OCI-LY1 (cell line): ENCODE measurements around the gene DSEL.

Experiments used
- H2AFZ ChIP-seq: fragments of 200-600 bp; sonication (generic), shearing (Covaris generic); 2 replicates; pipeline ENCODE4 v1.6.0; 2014; ENCODE audit warnings: antibody characterized with exemption, mild to moderate bottlenecking, low read length
- H3F3A ChIP-seq: fragments of 200-600 bp; sonication (generic), shearing (Covaris generic); 2 replicates; pipeline ENCODE4 v1.6.0; 2014; ENCODE audit warnings: mild to moderate bottlenecking, antibody characterized with exemption, low read length, moderate library complexity; ENCODE audit not compliant: insufficient read depth
- H3K27ac ChIP-seq: fragments of 200-600 bp; sonication (generic); 2 replicates; pipeline ENCODE4 v1.5.1; 2014; ENCODE audit warnings: low read length, mixed run types, mild to moderate bottlenecking, low read depth; ENCODE audit not compliant: poor library complexity, severe bottlenecking
- H3K27me3 ChIP-seq: fragments of 200-600 bp; sonication (generic); 2 replicates; pipeline ENCODE4 v1.6.0; 2014; ENCODE audit warnings: antibody characterized with exemption, mild to moderate bottlenecking, low read length, moderate library complexity; ENCODE audit not compliant: insufficient read depth
- H3K36me3 ChIP-seq: fragments of 200-600 bp; sonication (generic); 2 replicates; pipeline ENCODE4 v1.6.1; 2014; ENCODE audit warnings: mild to moderate bottlenecking, antibody characterized with exemption, low read length, moderate library complexity, mixed read lengths; ENCODE audit not compliant: insufficient read depth
- H3K4me1 ChIP-seq: fragments of 200-600 bp; sonication (generic); 2 replicates; pipeline ENCODE4 v1.5.1; 2014; ENCODE audit warnings: mild to moderate bottlenecking, low read length, moderate library complexity; ENCODE audit not compliant: insufficient read depth, severe bottlenecking
- H3K4me2 ChIP-seq: fragments of 200-600 bp; sonication (generic), shearing (Covaris generic); 2 replicates; pipeline ENCODE4 v1.6.1; 2014; ENCODE audit warnings: low read length
- H3K4me3 ChIP-seq: fragments of 200-600 bp; sonication (generic); 2 replicates; pipeline ENCODE4 v1.5.1; 2014; ENCODE audit warnings: low read length, low read depth, mild to moderate bottlenecking, mixed read lengths; ENCODE audit not compliant: poor library complexity, severe bottlenecking
- H3K79me2 ChIP-seq: fragments of 200-600 bp; shearing (Covaris generic); 2 replicates; pipeline ENCODE4 v1.6.1; 2016; ENCODE audit warnings: mixed run types, low read length, mixed read lengths; ENCODE audit not compliant: insufficient read depth
- H3K9ac ChIP-seq: fragments of 200-600 bp; sonication (generic), shearing (Covaris generic); 2 replicates; pipeline ENCODE4 v1.6.1; 2014; ENCODE audit warnings: mild to moderate bottlenecking, low read length, mixed read lengths
- H3K9me2 ChIP-seq: fragments of 200-600 bp; sonication (generic), shearing (Covaris generic); 2 replicates; pipeline ENCODE4 v1.6.1; 2014; ENCODE audit warnings: low read depth, mild to moderate bottlenecking, low read length, mixed read lengths
- H3K9me3 ChIP-seq: fragments of 200-600 bp; shearing (Covaris generic); 2 replicates; pipeline ENCODE4 v1.6.1; 2014; ENCODE audit warnings: low read length, mixed read lengths
- H4K20me1 ChIP-seq: fragments of 200-600 bp; sonication (generic), shearing (Covaris generic); 2 replicates; pipeline ENCODE4 v1.6.0; 2016; ENCODE audit warnings: mild to moderate bottlenecking, low read length; ENCODE audit not compliant: insufficient read depth
- EZH2 ChIP-seq: fragments of 200-600 bp; sonication (generic), shearing (Covaris generic); IDR thresholded peaks from 2 replicates; pipeline ENCODE4 v1.8.0; 2017; ENCODE audit warnings: borderline replicate concordance, mixed run types, mild to moderate bottlenecking, antibody characterized with exemption, low read length, moderate library complexity, mixed read lengths
- TF ChIP-seq, protein P1 (sequence below): fragments of 200-600 bp; sonication (generic), shearing (Covaris generic); IDR thresholded peaks from 2 replicates; pipeline ENCODE4 v1.5.1; 2017; ENCODE audit warnings: mild to moderate bottlenecking, antibody characterized with exemption, low read length, moderate library complexity, mixed read lengths

DSEL gene

DNA sequence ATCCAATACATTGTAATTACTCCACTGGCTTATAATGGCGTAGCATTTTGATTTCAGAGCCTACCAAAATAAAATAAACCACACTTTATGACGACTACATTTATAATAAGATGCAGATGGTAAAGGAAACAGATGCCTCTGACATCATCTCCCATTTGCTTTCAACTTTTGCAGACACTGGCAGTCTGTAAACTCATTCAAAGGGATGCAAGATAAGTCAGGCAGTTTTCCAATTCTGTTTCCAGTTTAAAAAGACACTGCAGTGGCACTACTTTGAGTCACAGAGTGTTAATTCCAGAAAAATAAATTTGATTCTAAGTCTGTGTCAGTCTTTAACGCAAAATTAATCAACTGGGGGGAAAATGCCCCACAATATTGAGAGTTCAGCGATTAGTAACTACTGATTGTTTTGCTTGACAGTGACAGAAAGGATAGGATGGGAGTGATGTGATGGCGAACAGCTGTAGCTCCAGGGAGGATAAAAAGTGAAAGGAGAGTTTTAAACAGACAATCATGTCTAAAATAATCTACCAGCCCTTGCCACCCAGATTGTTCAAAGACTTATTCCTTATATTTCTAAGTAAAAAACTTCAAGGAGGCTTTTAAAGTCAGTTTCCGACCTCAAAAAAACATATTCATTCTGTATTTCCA is 6.7 kb downstream of the DSEL start:
- Histone ChIP-seq H3K36me3 (no peaks in the 10 kb centered on the region), H3K27me3 (no peaks in the 10 kb centered on the region), H3K9ac (no peak overlapping the region), H3K9me3 (no peaks in the 10 kb centered on the region), H2AFZ (no peak overlapping the region), H3K9me2 (no peaks in the 10 kb centered on the region), H3K4me3 (no peak overlapping the region), H3K4me1 (no peaks in the 10 kb centered on the region), H3F3A (no peaks in the 10 kb centered on the region), H3K27ac (no peak overlapping the region), H3K4me2 (no peak overlapping the region), H4K20me1 (no peaks in the 10 kb centered on the region), H3K79me2 (no peaks in the 10 kb centered on the region)
- no peak for TF ChIP-seq EZH2
- TF ChIP-seq, protein P1, sequence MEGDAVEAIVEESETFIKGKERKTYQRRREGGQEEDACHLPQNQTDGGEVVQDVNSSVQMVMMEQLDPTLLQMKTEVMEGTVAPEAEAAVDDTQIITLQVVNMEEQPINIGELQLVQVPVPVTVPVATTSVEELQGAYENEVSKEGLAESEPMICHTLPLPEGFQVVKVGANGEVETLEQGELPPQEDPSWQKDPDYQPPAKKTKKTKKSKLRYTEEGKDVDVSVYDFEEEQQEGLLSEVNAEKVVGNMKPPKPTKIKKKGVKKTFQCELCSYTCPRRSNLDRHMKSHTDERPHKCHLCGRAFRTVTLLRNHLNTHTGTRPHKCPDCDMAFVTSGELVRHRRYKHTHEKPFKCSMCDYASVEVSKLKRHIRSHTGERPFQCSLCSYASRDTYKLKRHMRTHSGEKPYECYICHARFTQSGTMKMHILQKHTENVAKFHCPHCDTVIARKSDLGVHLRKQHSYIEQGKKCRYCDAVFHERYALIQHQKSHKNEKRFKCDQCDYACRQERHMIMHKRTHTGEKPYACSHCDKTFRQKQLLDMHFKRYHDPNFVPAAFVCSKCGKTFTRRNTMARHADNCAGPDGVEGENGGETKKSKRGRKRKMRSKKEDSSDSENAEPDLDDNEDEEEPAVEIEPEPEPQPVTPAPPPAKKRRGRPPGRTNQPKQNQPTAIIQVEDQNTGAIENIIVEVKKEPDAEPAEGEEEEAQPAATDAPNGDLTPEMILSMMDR, result no peak

DNA sequence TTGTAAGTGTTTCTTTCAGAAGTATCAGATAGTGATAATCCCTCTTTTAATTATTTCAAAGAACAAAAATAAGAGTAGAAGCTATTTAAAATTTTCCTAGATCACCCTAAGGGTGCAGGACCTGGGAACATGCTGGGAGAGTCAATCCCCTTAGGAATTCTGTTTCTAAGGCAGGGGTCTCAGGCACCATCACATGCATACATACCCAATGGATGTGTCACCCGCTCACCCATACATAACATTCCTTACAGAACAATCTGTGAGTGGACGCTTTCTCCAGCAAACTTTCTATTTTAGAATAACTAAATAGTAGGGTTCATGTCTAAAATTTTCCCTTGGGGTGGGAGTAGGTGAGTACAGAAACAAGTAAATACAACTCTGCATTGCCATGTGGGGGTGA is 8.4 kb downstream of the DSEL start:
- Histone ChIP-seq H3K9ac (no peak overlapping the region), H3F3A (no peaks in the 10 kb centered on the region), H3K4me3 (no peak overlapping the region), H3K4me2 (no peak overlapping the region), H4K20me1 (no peaks in the 10 kb centered on the region), H3K4me1 (no peaks in the 10 kb centered on the region), H3K9me3 (no peaks in the 10 kb centered on the region), H3K9me2 (no peaks in the 10 kb centered on the region), H3K27me3 (no peaks in the 10 kb centered on the region), H2AFZ (no peak overlapping the region), H3K27ac (no peak overlapping the region), H3K79me2 (no peaks in the 10 kb centered on the region), H3K36me3 (no peaks in the 10 kb centered on the region)
- no peak for TF ChIP-seq EZH2
- TF ChIP-seq, protein P1, result no peak

DNA sequence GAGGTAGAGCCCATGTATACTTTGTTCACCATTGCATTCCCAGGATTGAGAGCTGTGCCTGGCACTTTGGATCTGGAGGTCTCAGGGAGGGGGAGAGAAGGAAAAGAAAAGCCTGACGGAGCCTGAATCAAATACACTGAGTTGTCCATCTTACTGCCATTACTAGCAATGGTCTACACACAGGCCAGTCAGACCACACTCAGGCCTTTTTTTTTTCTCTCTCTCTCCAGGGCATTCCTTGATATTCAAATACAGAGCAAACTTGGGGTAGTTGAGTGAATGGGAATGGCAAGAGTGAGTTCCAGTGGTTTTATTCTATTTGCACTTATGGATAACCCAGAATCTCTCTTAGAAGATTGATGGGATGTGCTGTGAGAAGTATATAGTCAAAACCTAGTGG is 11.8 kb downstream of the DSEL start:
- H3K9me3 ChIP-seq, result no peaks in the 10 kb centered on the region
- no peak overlapping the region for H3K9ac ChIP-seq
- no peaks in the 10 kb centered on the region for H4K20me1 ChIP-seq
- no peak overlapping the region for H3K4me2 ChIP-seq
- H3K79me2 ChIP-seq, result no peaks in the 10 kb centered on the region
- no peaks in the 10 kb centered on the region for H3K27me3 ChIP-seq
- TF ChIP-seq, protein P1, result no peak
- TF ChIP-seq EZH2, result no peak
- no peaks in the 10 kb centered on the region for H3K36me3 ChIP-seq
- no peak overlapping the region for H2AFZ ChIP-seq
- no peaks in the 10 kb centered on the region for H3F3A ChIP-seq
- no peak overlapping the region for H3K27ac ChIP-seq
- no peaks in the 10 kb centered on the region for H3K4me1 ChIP-seq
- H3K9me2 ChIP-seq, result no peaks in the 10 kb centered on the region
- H3K4me3 ChIP-seq, result no peak overlapping the region
